DOHH2 (cell line): Measurements from ENCODE around the gene PDE7B.

ENCODE experiments used
- H3F3A ChIP-seq: fragments of 200-600 bp; sonication (generic), shearing (Covaris generic); 2 replicates; pipeline ENCODE4 v1.6.0; 2016; ENCODE audit warnings: antibody characterized with exemption, mild to moderate bottlenecking; ENCODE audit not compliant: control insufficient read depth, insufficient read depth
- H3K27ac ChIP-seq: fragments of 200-600 bp; sonication (generic); 2 replicates; pipeline ENCODE4 v1.5.1; 2014; ENCODE audit warnings: low read depth, mild to moderate bottlenecking, low read length, moderate library complexity
- H3K27me3 ChIP-seq: fragments of 200-600 bp; sonication (generic); 2 replicates; pipeline ENCODE4 v1.6.1; 2014; ENCODE audit warnings: mild to moderate bottlenecking, low read length, mixed read lengths; ENCODE audit not compliant: control insufficient read depth
- H3K36me3 ChIP-seq: fragments of 200-600 bp; sonication (generic); 2 replicates; pipeline ENCODE4 v1.6.1; 2014; ENCODE audit warnings: mild to moderate bottlenecking, low read length, moderate library complexity, mixed read lengths; ENCODE audit not compliant: control insufficient read depth
- H3K4me1 ChIP-seq: fragments of 200-600 bp; sonication (generic); 2 replicates; pipeline ENCODE4 v1.6.1; 2014; ENCODE audit warnings: mild to moderate bottlenecking, low read length, mixed read lengths; ENCODE audit not compliant: control insufficient read depth
- H3K4me2 ChIP-seq: fragments of 200-600 bp; sonication (generic); 2 replicates; pipeline ENCODE4 v1.6.0; 2014; ENCODE audit warnings: mild to moderate bottlenecking, low read length, moderate library complexity
- H3K4me3 ChIP-seq: fragments of 200-600 bp; sonication (generic); 2 replicates; pipeline ENCODE4 v1.5.1; 2014; ENCODE audit warnings: mild to moderate bottlenecking, low read length, mixed read lengths
- H3K79me2 ChIP-seq: fragments of 200-600 bp; sonication (generic); 2 replicates; pipeline ENCODE4 v1.6.1; 2014; ENCODE audit warnings: mild to moderate bottlenecking, low read length, mixed read lengths; ENCODE audit not compliant: control insufficient read depth
- H3K9me2 ChIP-seq: fragments of 200-600 bp; sonication (generic); replicated peaks from 2 replicates; pipeline ENCODE4 v1.6.1; 2014; ENCODE audit warnings: mild to moderate bottlenecking, low read length, mixed read lengths; ENCODE audit not compliant: control insufficient read depth
- H3K9me3 ChIP-seq: fragments of 200-600 bp; sonication (generic); 2 replicates; pipeline ENCODE4 v1.6.1; 2014; ENCODE audit warnings: antibody characterized with exemption, low read length, mixed read lengths; ENCODE audit not compliant: control insufficient read depth, insufficient read depth
- H4K20me1 ChIP-seq: fragments of 200-600 bp; sonication (generic); 2 replicates; pipeline ENCODE4 v1.6.0; 2014; ENCODE audit warnings: low read depth, mild to moderate bottlenecking, antibody characterized with exemption, low read length, moderate library complexity; ENCODE audit not compliant: control insufficient read depth, insufficient read depth
- CTCF ChIP-seq: fragments of 200-600 bp; sonication (generic); IDR thresholded peaks from one replicate; pipeline ENCODE4 v1.5.1; 2014; ENCODE audit warnings: antibody characterized with exemption, mild to moderate bottlenecking, low read depth, low read length; ENCODE audit not compliant: poor library complexity, severe bottlenecking
- EZH2phosphoT487 ChIP-seq: fragments of 200-600 bp; sonication (generic); IDR thresholded peaks from 2 replicates; pipeline ENCODE4 v1.6.1; 2017; ENCODE audit warnings: borderline replicate concordance, mild to moderate bottlenecking, antibody characterized with exemption, low read length, moderate library complexity, mixed read lengths

The PDE7B gene

DNA sequence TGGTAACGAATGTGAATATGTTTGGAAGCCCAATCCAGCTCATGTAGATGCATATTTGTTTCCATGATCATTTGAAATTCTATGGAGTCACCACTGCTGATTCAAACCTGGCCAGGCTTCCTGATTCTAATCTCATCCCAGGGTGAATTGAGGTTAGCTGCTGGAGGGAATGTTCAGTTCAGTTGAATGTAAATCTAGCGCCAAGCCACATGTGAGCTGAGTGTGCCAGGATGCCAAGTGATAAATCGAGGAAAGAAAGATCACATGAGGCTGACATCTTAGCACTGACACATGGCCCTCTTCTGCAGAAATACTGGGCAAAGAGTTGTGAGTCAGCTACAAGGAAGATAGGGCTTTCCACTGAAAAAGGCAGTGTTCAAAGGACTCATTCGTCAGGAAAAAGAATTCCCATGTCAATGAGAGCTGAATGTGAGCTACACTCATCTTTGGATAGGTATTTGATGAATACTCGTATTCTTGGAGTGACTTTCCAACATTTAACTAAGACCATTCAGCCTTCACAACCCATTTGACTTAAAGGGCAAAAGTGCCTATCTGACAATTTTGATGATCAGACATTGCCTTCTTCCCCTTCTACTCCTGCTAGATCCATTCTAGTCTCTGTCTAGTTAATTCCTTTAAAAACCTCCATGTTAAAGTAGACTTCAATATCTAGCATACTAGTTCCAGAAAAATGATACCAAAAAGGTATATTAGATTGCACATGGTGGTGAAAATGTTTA lies 226.5 kb downstream of the PDE7B start:
- Histone ChIP-seq H3K9me2 (no peaks in the 10 kb centered on the region), H3K4me3 (no peak overlapping the region), H3K4me1 (no peaks in the 10 kb centered on the region), H3K9me3 (no peaks in the 10 kb centered on the region), H4K20me1 (no peaks in the 10 kb centered on the region), H3K27ac (no peak overlapping the region), H3K36me3 (no peaks in the 10 kb centered on the region), H3F3A (no peaks in the 10 kb centered on the region), H3K4me2 (no peak overlapping the region), H3K27me3 (no peaks in the 10 kb centered on the region), H3K79me2 (no peaks in the 10 kb centered on the region)
- TF ChIP-seq CTCF (no peak), EZH2phosphoT487 (no peak)

- no peaks in the 10 kb centered on the region for H3K79me2 ChIP-seq
- no peaks in the 10 kb centered on the region for H3K27me3 ChIP-seq
- H4K20me1 ChIP-seq = no peaks in the 10 kb centered on the region
- no peaks in the 10 kb centered on the region for H3F3A ChIP-seq
- no peaks in the 10 kb centered on the region for H3K9me2 ChIP-seq
- no peak overlapping the region for H3K4me2 ChIP-seq
- no peak for TF ChIP-seq EZH2phosphoT487
- H3K9me3 ChIP-seq = no peaks in the 10 kb centered on the region
- H3K36me3 ChIP-seq = no peaks in the 10 kb centered on the region
- H3K4me1 ChIP-seq = no peaks in the 10 kb centered on the region
- no peak overlapping the region for H3K4me3 ChIP-seq
- no peak overlapping the region for H3K27ac ChIP-seq
Measured at GRCh38 chr6:136079701-136080565, 228.4 kb downstream of the PDE7B start.

GRCh38 chr6:136083540-136083939 lies 232.0 kb downstream of the PDE7B start:
- Histone ChIP-seq H3K9me3 (no peaks in the 10 kb centered on the region), H3K27me3 (no peaks in the 10 kb centered on the region), H3K36me3 (no peaks in the 10 kb centered on the region), H4K20me1 (no peaks in the 10 kb centered on the region), H3K27ac (no peak overlapping the region), H3K79me2 (no peaks in the 10 kb centered on the region), H3K9me2 (no peaks in the 10 kb centered on the region), H3K4me1 (no peaks in the 10 kb centered on the region), H3K4me3 (no peak overlapping the region), H3K4me2 (no peak overlapping the region), H3F3A (no peaks in the 10 kb centered on the region)
- no peak for TF ChIP-seq EZH2phosphoT487
- no peak for TF ChIP-seq CTCF

DNA sequence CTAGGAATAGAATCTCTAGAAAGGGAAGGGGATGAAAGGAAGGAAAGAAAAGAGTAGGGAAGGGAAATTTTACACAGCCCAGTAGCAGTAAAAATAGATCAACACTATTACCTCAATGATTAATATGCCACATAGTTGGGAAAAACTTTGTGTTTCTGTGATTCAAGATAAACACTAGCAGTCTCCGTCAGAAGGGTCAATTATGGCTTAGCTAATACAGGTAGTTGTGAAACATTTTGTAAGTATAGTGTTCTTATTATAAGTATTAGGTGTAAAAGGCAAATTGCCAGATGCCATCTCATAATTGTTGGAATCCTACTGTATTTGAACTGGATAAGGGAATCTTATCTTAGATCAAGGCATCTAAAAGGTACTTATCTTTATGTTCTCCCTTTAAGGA lies 232.9 kb downstream of the PDE7B start:
- Histone ChIP-seq H4K20me1 (no peaks in the 10 kb centered on the region), H3K9me2 (no peaks in the 10 kb centered on the region), H3K4me2 (no peak overlapping the region), H3K27ac (no peak overlapping the region), H3K4me1 (no peaks in the 10 kb centered on the region), H3K9me3 (no peaks in the 10 kb centered on the region), H3K36me3 (no peaks in the 10 kb centered on the region), H3K4me3 (no peak overlapping the region), H3K27me3 (no peaks in the 10 kb centered on the region), H3K79me2 (no peaks in the 10 kb centered on the region), H3F3A (no peaks in the 10 kb centered on the region)
- TF ChIP-seq CTCF (no peak), EZH2phosphoT487 (no peak)
